ENCODE data around the gene OGFOD1.

OGFOD1 gene

GRCh38 chr16:56428091-56428490, 23.3 kb upstream of the OGFOD1 start:
- no peak for DNase-seq

DNA sequence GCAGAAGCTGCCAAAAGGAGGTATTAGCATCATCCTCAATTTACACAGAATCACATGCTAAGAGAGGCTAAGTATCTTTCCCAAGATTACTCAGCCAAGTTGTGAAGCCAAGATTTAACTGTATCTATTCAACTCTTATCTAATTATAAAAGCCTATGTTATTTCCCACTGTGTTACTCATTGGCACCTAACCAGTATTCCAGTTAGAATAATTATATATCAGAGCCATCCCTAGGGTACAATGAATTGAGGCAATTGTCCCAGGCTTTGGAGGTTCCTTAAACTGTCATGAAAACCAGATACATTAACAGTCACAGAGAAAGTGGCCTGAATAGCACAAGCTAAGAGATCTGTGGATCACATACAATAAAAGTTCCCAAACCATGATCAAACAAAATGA, 15.1 kb upstream of the OGFOD1 start:
- no peak for DNase-seq

- no peak for DNase-seq
These were observed 13.3 kb upstream of the OGFOD1 start for GRCh38 chr16:56438038-56438437.

- no peak for DNase-seq
These were observed 4.1 kb upstream of the OGFOD1 start for GRCh38 chr16:56447286-56447685.

- DNase-seq, result no peak
These were observed 3.3 kb upstream of the OGFOD1 start for GRCh38 chr16:56448005-56448404.

DNA sequence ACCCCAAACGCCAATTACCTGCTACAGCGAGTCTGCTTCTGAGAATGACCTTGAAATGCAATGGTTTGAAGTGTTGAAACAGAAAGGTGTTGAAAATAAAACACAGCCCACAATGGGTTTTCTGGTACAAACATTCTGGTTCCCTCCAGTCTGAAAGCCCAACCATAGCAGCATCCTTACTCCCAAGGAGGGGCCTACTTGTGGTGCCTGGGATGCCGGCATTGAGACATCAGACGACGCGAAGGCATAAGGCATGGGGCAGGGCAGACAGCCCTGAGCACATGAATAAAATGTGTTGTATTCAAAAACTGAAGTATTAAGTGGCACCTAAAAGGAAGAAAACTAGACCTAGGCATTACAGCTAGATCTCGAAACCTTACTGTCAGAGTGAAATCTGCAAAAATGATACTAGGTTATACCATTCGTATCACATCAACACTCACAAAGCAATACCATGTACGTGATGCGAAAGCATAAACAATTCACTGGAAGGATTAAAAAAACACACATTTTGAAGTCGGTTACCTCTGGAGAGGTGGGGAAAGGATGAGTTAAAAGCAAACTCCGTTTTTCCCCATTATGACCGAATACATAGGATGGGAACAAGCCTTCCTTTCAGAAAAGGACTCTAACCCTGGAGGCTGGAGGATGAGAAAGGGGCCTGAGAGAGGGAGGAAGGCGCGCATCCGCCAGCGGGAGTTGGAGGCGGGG, 924 bp upstream of the OGFOD1 start:
- DNase-seq, result no peak

- DNase-seq, result no peak
These were observed 667 bp downstream of the OGFOD1 start for GRCh38 chr16:56451753-56452689.

DNA sequence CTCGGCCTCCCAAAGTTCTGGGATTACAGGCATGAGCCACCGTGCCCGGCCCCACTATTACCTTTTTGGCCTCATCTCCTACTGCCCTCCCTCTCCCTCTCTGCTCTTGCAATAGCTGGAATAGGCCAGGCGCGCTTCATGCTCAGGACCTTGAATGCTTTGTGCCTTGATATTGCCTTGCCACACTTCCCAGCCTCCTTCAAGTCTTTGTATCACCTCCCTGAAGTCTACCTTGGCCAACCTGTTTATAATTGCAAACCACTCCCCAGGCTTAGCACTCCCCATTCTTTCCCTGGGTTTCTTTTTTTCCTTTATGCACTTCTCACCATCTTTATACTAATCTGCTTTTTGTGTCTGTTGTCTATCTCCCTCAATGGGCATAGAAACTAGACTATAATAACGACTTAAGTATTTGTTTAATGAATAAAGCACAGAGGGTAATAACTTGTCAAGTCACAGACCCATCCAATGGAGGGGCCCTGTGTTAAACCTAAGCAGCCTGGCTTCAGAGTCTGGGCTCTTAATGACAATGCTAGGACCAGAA, 6.6 kb downstream of the OGFOD1 start:
- no peak for DNase-seq

DNA sequence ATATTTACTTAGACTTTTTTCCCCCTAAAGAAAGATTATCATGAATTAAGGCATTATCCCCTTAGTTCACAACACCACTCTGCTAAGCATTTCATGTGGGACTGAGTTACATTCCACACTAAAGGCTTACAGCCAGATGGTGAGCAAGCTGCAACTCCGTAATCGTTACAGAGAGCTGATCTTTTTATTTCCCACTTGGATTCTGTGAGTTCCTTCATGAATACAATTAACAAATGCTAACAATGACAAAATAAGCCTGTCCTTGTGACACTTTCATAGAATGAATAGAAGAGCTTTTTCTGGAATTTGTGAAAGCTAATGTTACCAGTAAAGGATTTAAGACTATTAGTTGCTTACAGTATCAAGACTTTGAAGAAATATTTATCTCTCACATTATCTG, 8.7 kb downstream of the OGFOD1 start:
- DNase-seq, result no peak

DNA sequence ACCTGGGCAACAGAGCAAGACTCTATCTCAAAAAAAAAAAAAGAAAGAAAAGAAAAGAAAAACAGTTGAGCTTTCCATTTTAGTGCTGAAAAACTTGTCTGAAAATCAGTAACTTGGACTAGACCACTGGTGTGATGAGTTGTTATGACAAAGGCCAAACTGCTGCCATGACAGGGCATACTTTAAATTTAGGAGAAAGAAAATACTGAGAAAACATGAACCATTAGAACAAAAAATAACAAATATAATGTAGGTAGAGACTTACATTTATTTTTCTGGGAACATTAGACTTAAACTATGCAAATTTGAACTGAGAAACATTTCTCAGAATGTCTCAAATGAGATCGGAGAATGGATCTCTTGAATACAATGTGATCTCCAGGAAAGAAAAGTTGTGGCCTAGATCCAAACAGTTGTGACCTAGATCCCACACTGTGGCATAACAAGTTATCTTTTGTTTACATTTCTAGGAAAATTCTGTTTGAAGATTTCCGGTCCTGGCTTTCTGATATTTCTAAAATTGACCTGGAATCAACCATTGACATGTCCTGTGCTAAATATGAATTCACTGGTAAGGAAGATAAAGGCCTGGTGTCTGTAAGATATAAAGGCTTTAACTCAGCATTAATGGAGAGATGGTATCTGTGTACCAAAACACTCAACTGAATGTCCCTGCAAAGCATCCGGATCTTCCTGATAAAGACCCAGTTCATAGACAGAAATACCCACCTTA, 10.9 kb downstream of the OGFOD1 start:
- DNase-seq, result no peak

GRCh38 chr16:56463153-56463552, 11.8 kb downstream of the OGFOD1 start:
- no peak for DNase-seq

DNA sequence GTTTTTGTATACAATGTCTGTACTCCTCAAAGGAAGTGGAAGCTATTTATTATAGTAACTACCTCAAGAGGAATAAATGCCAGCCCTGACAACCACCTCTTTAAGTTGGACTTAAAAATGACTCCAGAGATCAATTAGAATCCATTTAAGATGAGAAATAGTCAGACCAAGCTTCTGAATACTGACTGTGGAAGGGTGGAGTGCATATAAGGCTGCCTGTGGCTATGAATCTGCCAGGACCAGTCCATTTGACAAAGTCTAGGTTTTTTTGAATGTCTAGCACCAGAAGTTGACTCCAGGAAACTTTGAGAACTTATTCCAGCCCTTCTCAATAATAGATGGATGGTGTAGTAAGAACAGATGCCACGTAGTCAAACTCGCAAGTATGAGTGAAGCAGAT, 15.0 kb downstream of the OGFOD1 start:
- no peak for DNase-seq

- DNase-seq, result no peak
These were observed 17.4 kb downstream of the OGFOD1 start for GRCh38 chr16:56468800-56469199.

- DNase-seq, result no peak
These were observed 18.4 kb downstream of the OGFOD1 start for GRCh38 chr16:56469748-56470147.

DNA sequence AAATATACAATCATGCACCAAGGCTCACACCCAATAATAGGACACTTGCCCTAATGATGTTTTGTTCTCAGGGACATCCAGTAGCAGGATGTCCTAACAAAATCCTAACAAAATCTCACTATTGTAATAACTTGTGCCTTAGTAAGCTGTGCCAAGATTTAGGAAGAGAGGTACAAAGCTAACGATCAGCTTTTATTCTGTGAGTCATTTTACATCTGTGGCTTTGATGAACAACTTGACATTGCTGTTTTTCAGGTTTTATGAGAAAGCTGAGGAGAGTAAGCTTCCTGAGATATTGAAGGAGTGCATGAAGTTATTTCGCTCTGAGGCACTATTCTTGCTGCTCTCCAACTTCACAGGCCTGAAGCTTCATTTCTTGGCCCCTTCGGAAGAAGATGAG, 18.9 kb downstream of the OGFOD1 start:
- no peak for DNase-seq

- DNase-seq, result no peak
These were observed 19.3 kb downstream of the OGFOD1 start for GRCh38 chr16:56470666-56471065.

DNA sequence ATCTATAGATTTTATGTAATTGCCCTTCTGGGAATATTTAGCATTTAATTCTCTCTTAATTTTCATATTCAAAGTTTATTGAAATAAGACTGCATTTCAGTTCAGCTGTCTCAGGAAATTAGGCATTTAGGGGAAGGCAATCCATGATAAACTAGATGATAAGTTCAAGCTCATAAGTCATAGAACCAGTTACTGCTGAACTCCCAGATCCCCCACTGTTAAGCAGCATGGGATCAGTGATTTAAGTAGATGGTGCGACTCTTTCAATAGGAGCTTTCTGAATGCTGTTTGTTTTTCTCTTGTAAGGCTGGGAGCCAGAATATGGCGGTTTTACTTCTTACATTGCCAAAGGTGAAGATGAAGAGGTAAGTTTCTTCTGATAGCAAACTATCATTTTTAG, 23.8 kb downstream of the OGFOD1 start:
- DNase-seq, result no peak

- DNase-seq, result no peak
These were observed 25.9 kb downstream of the OGFOD1 start for GRCh38 chr16:56477096-56477878.

DNA sequence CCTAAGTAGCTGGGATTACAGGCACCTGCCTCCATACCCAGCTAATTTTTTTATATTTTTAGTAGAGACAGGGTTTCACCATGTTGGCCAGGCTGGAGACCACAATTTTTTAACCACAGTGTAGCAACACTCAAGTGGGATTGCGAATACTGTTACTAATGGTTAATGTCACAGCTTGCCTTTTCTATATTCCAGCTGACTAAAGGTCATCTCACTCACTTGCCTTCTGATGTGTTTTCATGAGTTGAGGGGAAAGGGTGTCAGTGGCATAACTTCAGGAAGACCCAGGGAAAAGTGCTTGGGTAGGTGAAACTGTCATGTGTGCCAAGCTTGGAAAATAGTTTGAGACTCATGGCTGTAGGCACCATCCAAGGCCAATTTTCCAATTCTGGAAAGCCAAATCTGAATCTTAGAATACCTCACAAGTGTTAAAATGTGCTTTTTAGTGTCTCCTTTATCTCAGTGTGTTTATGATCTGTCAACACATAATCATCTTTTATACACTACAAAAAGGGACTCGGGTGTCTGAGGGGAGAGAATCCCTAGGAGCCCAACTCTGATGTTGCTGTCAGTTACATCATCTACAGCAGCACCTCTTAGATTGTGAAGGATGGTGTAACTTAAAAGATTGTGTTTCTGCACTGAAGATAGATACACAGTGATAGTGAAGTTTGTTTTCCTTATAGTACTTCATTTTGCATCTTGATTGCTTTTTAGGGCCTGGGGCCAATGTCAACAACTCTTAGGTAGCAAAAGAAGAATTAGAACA, 27.1 kb downstream of the OGFOD1 start:
- no peak for DNase-seq

DNA sequence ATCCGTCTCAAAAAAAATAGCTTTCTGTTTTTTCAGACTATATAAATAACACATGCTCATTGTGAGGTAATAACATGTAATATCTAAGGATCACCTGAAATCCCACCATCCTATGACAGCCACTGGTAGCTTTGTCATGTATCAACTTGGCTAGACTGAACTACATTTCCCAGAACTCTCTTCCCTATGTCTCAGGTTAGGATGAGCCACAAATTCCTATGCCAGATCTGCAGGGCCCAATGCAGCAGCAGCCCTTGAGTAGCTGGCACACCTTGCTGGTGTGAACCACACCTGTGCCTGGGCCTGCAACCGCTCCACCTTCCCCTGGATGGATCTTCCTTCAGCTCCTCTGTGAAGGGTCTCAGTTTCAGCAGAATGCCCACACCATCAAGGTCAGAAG, 28.1 kb downstream of the OGFOD1 start:
- DNase-seq, result no peak

GRCh38 chr16:56480776-56481467, 29.6 kb downstream of the OGFOD1 start:
- DNase-seq, result no peak

Measured in activated gamma-delta T cell treated with Interleukin-2 at 50 U/mL for 16 hours (primary cell).